Measurements from ENCODE around the gene GALT.

GALT gene

DNA sequence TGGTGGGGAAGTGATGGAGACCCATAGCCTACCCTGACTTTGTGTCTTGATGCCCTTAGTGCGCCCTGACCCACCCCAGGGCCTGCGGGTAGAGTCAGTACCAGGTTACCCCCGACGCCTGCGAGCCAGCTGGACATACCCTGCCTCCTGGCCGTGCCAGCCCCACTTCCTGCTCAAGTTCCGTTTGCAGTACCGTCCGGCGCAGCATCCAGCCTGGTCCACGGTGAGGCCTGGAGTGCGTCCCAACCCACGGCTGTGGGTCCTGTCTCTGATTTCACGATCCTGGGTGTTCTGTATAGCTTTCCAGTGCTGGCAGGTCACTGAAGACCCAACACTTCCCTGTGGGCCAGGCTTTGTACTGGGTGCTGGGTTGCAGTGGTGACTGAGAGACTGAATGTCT, 12.0 kb downstream of the GALT start:
- TF ChIP-seq, protein P1, sequence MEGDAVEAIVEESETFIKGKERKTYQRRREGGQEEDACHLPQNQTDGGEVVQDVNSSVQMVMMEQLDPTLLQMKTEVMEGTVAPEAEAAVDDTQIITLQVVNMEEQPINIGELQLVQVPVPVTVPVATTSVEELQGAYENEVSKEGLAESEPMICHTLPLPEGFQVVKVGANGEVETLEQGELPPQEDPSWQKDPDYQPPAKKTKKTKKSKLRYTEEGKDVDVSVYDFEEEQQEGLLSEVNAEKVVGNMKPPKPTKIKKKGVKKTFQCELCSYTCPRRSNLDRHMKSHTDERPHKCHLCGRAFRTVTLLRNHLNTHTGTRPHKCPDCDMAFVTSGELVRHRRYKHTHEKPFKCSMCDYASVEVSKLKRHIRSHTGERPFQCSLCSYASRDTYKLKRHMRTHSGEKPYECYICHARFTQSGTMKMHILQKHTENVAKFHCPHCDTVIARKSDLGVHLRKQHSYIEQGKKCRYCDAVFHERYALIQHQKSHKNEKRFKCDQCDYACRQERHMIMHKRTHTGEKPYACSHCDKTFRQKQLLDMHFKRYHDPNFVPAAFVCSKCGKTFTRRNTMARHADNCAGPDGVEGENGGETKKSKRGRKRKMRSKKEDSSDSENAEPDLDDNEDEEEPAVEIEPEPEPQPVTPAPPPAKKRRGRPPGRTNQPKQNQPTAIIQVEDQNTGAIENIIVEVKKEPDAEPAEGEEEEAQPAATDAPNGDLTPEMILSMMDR (IDR thresholded peaks at IDR 0.05): no peak

DNA sequence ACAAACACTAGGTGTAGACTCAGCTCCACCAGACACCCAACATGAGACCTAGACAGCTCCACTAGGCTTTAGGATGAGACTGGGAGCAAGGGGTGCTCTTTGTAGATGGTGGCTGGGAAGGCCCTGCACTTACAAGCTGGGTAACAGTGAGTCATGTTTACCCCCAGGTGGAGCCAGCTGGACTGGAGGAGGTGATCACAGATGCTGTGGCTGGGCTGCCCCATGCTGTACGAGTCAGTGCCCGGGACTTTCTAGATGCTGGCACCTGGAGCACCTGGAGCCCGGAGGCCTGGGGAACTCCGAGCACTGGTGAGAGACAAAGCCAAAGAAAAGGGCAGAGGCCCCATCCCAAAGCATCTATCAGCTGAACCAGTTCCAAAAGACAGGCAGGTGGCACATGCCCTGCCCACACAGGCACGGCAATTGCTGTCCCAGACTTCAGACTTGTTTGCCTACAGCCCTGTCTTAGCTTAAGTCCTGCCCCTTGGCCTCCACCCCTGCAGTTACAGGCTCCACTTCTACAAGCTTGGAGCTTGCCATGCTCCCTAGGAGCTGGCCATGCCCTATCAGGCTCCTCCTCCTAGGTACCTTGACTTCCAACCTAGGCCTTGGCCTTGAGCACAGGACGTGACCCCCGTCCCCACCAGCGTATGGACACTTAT, 13.2 kb downstream of the GALT start:
- TF ChIP-seq, protein P1 (IDR thresholded peaks at IDR 0.05): no peak

DNA sequence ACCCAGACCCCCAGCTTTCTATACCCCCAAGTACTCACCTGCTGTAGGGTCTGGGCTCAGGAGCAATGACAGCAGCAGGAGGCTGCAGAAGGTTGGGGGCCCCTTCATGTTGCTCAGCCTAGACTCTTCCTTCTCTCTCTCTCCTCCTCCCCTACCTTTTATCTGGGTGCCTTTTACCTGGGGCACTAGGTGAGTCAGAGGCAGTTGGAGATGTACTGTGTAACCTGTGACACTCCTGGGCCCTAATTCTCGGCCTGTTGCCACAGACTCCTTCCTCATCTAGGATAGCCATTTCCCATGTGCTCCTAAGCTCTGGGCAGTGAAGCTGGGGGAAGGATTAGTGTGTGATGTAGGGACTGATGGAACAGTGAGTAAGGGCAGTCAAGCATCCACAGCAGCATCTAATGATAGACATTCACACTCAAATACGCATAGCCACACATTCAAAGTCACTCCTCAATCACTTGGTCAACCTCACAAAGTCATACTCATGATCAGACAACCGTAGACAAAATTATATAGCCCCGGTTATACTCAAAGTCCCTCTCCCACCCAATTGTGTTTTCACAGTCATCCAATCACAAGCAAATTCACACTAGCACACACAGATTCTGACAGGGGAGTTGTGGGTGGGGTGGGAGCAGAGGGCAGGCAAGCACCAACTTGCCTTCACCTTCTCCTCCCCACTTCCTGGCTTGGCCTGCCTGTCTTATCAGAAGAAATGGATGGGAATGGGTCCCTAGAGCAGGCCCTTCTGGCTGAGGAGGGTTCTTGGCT, 16.2 kb downstream of the GALT start, which contains the start of gene CCL27:
CCL27 (minus strand) TSS at position 132 of the 777 bp plus-strand sequence; CDS start at position 108, 24 bp downstream.
- TF ChIP-seq, protein P1 (IDR thresholded peaks at IDR 0.05): no peak

DNA sequence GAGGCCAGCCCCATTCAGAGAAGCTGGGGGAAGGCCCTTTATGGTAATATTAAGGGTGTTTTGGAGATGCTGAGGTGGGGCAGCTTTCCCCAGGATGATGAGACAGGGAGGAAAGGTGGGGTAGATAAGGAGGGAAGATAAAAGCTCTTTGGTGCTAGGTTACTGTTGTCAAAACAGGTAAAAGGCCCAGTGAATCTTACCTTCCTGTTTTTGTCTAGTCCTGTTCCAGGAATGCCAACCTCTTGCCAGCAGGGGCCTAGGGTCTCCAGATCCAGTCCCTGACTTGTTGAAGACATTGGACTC, 16.8 kb downstream of the GALT start:
- TF ChIP-seq, protein P1 (IDR thresholded peaks at IDR 0.05): no peak

DNA sequence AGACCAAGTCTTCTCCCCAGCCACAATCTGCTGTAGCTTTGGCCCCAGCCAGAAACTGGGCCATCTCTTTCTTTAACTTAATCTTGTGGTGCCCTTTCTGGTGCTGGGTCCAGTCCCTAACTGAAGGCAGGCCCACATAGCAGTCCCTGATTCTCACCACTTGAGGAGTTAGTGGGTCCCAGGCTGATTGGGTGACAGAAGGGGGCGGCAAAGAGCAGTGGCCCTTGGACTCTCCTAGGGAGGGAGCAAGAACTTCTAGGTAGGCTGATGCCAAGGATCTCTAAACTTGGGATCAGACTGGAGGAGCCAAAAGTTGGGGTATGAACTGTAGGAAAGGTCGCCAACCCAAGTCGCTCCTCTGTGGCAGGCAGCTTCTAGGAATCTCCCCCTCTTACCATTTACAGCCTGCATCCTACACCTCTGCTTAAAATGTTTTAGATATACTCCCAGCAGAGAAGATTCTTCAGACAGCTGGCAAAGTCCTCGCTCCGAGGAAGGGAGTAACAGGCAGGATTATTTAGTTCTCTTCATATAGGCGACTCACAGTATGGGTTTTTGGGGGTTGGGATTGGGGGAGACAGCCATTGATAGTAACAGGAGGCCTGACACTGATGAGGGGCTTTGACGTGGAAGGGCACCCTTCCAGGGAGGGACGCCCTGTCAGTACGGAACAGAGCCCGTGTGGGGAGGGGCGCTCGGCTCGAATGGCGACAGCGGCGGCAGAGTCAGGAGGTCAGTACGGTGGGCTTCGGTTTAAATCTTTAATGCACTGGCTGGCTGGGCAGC, 18.0 kb downstream of the GALT start:
- TF ChIP-seq, protein P1 (IDR thresholded peaks at IDR 0.05): peak; percentile 65

DNA sequence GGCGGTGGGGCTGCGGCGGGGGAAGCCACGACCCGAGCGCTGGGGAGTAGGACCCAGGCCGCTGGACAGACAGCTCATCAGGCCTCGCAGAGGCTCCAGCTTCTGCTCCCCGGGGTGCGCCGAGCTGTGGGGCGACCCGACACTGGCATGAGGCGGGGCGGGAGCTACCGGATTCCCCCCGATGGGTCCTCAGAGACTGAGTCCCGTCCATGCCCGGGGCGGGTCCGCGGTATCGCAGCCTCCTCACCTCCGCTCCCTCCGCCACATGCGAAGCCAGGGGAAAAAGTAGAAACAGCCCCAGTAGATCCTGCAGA, 18.5 kb downstream of the GALT start:
- TF ChIP-seq, protein P1 (IDR thresholded peaks at IDR 0.05): no peak

DNA sequence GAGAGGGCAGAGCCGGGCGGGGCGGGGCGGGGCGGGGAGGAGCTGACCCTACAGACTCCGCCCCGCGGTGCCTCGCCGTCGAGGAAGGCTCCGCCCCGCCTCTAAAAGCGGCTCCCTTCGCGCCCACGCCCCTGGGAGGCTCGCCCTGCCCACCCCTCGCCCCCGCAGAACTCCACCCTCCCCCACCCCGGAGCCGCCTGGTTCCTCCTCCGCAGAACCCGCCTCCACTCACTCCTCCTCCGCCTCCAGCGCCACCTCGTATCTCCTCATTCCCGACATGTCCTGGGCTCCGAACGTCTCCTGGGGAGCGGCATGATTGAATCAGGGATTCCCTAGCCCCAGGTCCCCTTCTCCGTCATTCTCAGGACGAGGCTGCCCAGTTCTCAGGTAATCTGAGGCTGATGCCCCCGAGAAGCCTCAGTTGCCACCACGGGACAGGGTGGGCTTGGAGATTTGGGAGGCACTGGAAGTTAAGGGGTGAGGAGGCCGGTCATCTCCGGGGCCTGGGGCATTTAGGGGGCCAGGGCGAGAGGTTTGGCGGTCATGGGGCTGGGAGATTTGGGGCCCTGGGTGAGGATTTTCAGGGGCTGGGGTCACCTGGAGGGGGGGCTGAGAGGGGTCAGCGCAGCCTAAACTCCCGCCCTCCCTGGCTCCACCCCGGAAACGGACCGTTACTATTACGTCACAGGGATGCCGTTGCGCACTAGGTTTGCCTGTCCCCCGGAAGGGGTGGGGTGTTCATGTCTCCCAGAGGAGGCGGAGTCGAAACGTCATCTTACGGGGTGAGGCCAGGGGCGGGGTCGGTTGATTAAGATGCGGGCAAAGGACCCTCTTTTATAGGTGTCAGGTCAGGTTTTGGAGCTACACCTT, 19.1 kb downstream of the GALT start:
- TF ChIP-seq, protein P1 (IDR thresholded peaks at IDR 0.05): no peak

Measured in LNCAP (cell line).